Stimulated activated naive CD8-positive, alpha-beta T cell treated with anti-CD3 and anti-CD28 coated beads, Interleukin-15, amount 100 ng/mL, for 72 hours (primary cell): ENCODE results near the gene WFDC13.

ENCODE experiments used
- ATAC-seq: fragments of 150-1000 bp; cut with Tn5 transposase; 2 replicates; pipeline ENCODE4 v1.10.0; 2021; ENCODE audit warnings: mild to moderate bottlenecking, moderate library complexity
- DNase-seq, 2 donors: peaks; one replicate each; pipeline ENCODE4 v3.0.0; 2021 to 2022
- H3K27ac Mint-ChIP-seq, 2 donors: one replicate each; pipeline ENCODE4 v1.8.0; 2022; ENCODE audit warnings: mild to moderate bottlenecking in 2 of 2, mixed read lengths in 2 of 2, moderate library complexity in 2 of 2
- H3K27me3 Mint-ChIP-seq: one replicate; pipeline ENCODE4 v1.8.0; 2022; ENCODE audit warnings: mixed read lengths
- H3K4me1 Mint-ChIP-seq: one replicate; pipeline ENCODE4 v1.8.0; 2022; ENCODE audit warnings: mild to moderate bottlenecking, mixed read lengths
- H3K4me3 Mint-ChIP-seq, 2 donors: one replicate each; pipeline ENCODE4 v1.8.0; 2022; ENCODE audit warnings: mild to moderate bottlenecking in 2 of 2, mixed read lengths in 2 of 2, moderate library complexity in 1 of 2
- H3K9me3 Mint-ChIP-seq, 2 donors: one replicate each; pipeline ENCODE4 v1.8.0; 2022; ENCODE audit warnings: mixed read lengths in 2 of 2

WFDC13 gene

GRCh38 chr20:45735988-45736387, 34.1 kb downstream of the WFDC13 start:
- no peak for ATAC-seq
- H3K4me1 Mint-ChIP-seq = peaks cover 7% of the 10 kb centered on the region
- H3K27ac Mint-ChIP-seq = no peak overlapping the region
- H3K27me3 Mint-ChIP-seq = peaks cover 74% of the 10 kb centered on the region
- H3K4me3 Mint-ChIP-seq = no peak overlapping the region
- no peak for DNase-seq
- peaks cover 14 to 38% of the 10 kb centered on the region in 2 donors for H3K9me3 Mint-ChIP-seq

- no peak overlapping the region for H3K4me3 Mint-ChIP-seq
- no peak for DNase-seq
- ATAC-seq = no peak
- H3K4me1 Mint-ChIP-seq = no peaks in the 10 kb centered on the region
- H3K27me3 Mint-ChIP-seq = peaks cover 47% of the 10 kb centered on the region
- H3K9me3 Mint-ChIP-seq = no peaks in the 10 kb centered on the region
- H3K27ac Mint-ChIP-seq = no peak overlapping the region
These were observed 40.8 kb downstream of the WFDC13 start for GRCh38 chr20:45742596-45742995.

- Mint-ChIP-seq H3K4me1 (no peaks in the 10 kb centered on the region), H3K27me3 (peaks cover 55% of the 10 kb centered on the region), H3K4me3 (no peak overlapping the region), H3K9me3 (no peaks in the 10 kb centered on the region), H3K27ac (no peak overlapping the region)
- DNase-seq (no peak), ATAC-seq (no peak)
These were observed 43.2 kb downstream of the WFDC13 start for GRCh38 chr20:45745015-45745414.

DNA sequence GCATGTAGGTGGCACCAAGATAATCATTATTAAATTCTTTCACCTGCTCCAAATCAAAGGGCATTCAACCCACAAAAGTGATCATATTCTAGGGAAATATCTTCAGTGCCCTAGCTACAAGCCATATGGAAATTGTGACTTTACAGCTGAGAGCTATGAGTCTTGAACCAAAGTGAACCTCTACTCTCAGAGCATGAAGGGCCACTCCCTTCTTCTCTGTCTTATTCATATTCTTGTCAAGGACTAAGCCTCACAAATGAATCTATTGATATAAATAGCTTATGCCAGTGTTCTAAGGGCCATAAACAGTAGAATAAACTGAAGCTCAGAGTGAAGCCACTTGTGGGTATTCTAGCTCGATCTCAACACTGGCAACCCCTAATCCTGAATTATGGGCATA, 49.9 kb downstream of the WFDC13 start:
- no peak overlapping the region for H3K27ac Mint-ChIP-seq
- H3K4me1 Mint-ChIP-seq = peaks cover 40% of the 10 kb centered on the region
- peaks cover 10 to 11% of the 10 kb centered on the region in 2 donors for H3K9me3 Mint-ChIP-seq
- peak overlapping the region in 1 of 2 donors; percentile 8 for H3K4me3 Mint-ChIP-seq
- DNase-seq (no peak), ATAC-seq (peak; percentile 65)
- H3K27me3 Mint-ChIP-seq = peaks cover 50% of the 10 kb centered on the region

DNA sequence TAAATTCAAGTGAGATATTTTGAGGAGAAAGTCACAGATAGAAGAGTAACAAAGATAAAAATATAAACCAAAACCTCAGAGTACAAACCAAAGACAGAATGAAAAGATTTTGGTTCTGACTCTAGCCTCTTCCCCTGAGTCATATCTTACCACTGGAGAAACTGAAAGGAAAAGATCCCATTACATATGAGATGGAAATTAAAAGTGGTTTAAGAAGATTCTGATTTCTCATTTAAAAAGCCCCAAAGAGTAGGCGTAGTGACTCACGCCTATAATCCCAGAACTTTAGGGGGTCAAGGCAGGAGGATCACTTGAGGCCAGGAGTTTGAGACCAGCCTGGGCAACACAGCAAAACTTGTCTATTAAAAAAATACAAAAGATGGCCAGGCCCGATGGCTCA, 50.9 kb downstream of the WFDC13 start:
- Mint-ChIP-seq H3K4me3 (peak overlapping the region; percentile 49 to 57), H3K27ac (peak overlapping the region in 1 of 2 donors; percentile 79), H3K27me3 (peaks cover 44% of the 10 kb centered on the region), H3K9me3 (peaks cover 10 to 11% of the 10 kb centered on the region in 2 donors), H3K4me1 (peaks cover 40% of the 10 kb centered on the region)
- peak; percentile 97 for ATAC-seq
- peak; percentile 7 to 30 for DNase-seq

GRCh38 chr20:45758096-45758495, 56.3 kb downstream of the WFDC13 start:
- Mint-ChIP-seq H3K4me1 (peaks cover 20% of the 10 kb centered on the region), H3K4me3 (no peak overlapping the region), H3K27ac (no peak overlapping the region), H3K27me3 (peaks cover 30% of the 10 kb centered on the region), H3K9me3 (peaks cover 10 to 11% of the 10 kb centered on the region in 2 donors)
- DNase-seq (no peak), ATAC-seq (no peak)
